ENCODE data around the gene FNDC3A. TPM values are rescaled to one million over a fixed set of nuclear protein-coding genes. Genes with fewer than 3 reads are reported as not detected.

FNDC3A gene
- total and polyA plus RNA-seq, 2 experiments from 2014 or later = 19.5 to 50.4 TPM

DNA sequence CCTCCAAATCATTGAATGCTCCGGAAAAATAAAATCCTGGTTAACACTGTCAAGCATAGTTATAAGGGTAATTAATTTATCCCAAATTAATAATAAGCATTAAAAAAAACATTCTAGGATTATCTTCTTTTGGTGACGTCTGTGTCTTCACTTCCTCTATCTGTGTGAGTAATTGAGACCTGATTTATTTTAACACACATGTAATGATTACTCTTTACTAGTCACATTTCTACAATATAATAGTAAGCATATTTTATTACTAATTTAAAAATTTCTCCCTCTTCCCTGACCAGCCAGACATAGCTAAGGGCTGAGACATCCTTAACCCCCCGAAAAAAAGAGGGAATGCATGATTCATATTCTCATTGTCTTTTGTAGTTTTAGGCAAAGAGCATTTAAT is 2.3 kb downstream of the FNDC3A start:
- TF ChIP-seq EZH2 (IDR thresholded peaks at IDR 0.05; ENCODE audit: insufficient read depth, poor library complexity, severe bottlenecking) = no peak
- no peak for TF ChIP-seq EZH2phosphoT487 (IDR thresholded peaks at IDR 0.05; ENCODE audit: insufficient read depth, low read depth)
- peak overlapping the region; percentile 91; the same call in 1 of the 2 replicates for H3K27ac ChIP-seq
- peak overlapping the region; percentile 91 for H3K4me3 ChIP-seq
- peak overlapping the region; percentile 90 for H3K9ac ChIP-seq
- WGBS, 2 experiments (ENCODE audit: low coverage in 1 of 2, low lambda C conversion rate in 2 of 2, missing lambda C conversion rate in 2 of 2) = 9 to 11% methylated on average over 3 of the region's 3 CpGs
- H3K27me3 ChIP-seq (replicated peaks; ENCODE audit: insufficient read depth) = no peaks in the 10 kb centered on the region
- no peak overlapping the region for H2AFZ ChIP-seq
- no peaks in the 10 kb centered on the region for H3K9me2 ChIP-seq (ENCODE audit: insufficient read depth)
- no peaks in the 10 kb centered on the region for H3K9me3 ChIP-seq (ENCODE audit: low read depth)
- peak overlapping the region; percentile 91 for H3K4me2 ChIP-seq (ENCODE audit: unreplicated experiment)
- peaks cover 34% of the 10 kb centered on the region for H3K4me1 ChIP-seq (ENCODE audit: insufficient read depth)
- peaks cover 74% of the 10 kb centered on the region for H3K79me2 ChIP-seq (ENCODE audit: insufficient read depth)
- H3F3A ChIP-seq (ENCODE audit: insufficient read depth) = peaks cover 33% of the 10 kb centered on the region
- H3K36me3 ChIP-seq (ENCODE audit: low read depth) = no peaks in the 10 kb centered on the region
- peak; percentile 67 for DNase-seq
- no peaks in the 10 kb centered on the region for H4K20me1 ChIP-seq (ENCODE audit: insufficient read depth)
- in situ Hi-C loops (cut with MboI) = no loop called here

DNA sequence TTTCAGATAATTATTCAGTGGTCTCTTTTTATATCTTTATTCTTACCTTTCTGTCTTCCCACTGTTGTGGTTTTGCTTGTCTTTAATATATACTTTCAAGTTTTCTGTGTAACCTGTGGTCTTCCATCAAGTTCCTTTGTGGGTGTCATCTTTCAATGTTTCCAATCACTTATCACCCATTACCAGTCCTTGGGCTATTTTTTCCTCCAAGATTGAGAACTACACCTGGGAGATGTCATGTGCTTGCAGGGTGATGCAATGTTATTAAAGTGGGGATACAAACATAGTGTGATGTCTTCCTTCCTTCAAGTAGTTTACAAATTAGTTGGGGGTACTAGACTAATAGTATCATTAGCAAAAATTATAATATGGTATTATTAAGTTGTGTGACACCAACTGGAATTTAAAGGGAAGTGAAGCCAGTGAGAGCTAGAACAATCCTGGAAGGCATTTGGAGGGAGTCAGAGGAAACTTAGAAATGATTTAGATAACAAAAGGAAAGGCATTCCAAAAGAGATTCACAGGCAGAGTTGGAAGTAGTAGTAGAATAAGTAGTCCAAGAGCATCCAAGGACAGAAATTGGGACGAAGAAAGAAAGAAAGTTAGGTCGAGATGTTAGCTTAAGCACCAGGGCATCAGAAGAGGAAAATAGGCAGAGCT is 3.4 kb downstream of the FNDC3A start:
- Histone ChIP-seq H4K20me1 (ENCODE audit: insufficient read depth) (no peaks in the 10 kb centered on the region), H3K9ac (no peak overlapping the region), H3F3A (ENCODE audit: insufficient read depth) (peaks cover 33% of the 10 kb centered on the region), H3K4me2 (ENCODE audit: unreplicated experiment) (peak overlapping the region; percentile 91), H2AFZ (0 out of 2 replicates have a peak overlapping the region, but pooled peaks have one; percentile 18), H3K9me2 (ENCODE audit: insufficient read depth) (no peaks in the 10 kb centered on the region), H3K36me3 (ENCODE audit: low read depth) (no peaks in the 10 kb centered on the region), H3K9me3 (ENCODE audit: low read depth) (no peaks in the 10 kb centered on the region), H3K4me1 (ENCODE audit: insufficient read depth) (peaks cover 34% of the 10 kb centered on the region), H3K27me3 (replicated peaks; ENCODE audit: insufficient read depth) (no peaks in the 10 kb centered on the region), H3K27ac (no peak overlapping the region), H3K79me2 (ENCODE audit: insufficient read depth) (peaks cover 83% of the 10 kb centered on the region), H3K4me3 (peak overlapping the region; percentile 91)
- peak; percentile 21 for DNase-seq
- TF ChIP-seq EZH2 (IDR thresholded peaks at IDR 0.05; ENCODE audit: insufficient read depth, poor library complexity, severe bottlenecking) (no peak), EZH2phosphoT487 (IDR thresholded peaks at IDR 0.05; ENCODE audit: insufficient read depth, low read depth) (no peak)
- in situ Hi-C loops (cut with MboI) = no loop called here
- 77 to 82% methylated on average over 2 of the region's 2 CpGs for WGBS, 2 experiments (ENCODE audit: low coverage in 1 of 2, low lambda C conversion rate in 2 of 2, missing lambda C conversion rate in 2 of 2)

DNA sequence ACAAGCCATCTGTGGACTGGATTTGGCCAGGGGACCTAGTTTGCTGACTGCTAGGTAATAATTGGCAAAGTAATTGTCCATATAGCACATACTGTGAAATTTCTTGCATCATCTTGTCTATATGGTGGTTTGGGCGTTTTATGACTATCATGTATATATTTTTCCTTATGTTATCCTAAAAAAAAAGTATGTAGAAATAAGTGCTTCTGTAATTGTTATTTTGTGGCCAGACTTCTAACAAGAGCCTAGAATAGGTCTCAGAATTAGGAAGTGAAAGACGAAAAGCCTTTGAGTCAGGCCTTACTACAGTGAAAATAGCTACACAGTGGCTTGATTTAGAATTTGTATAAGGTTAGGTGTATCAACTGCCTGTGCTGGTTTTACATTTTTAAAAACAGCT is 4.2 kb downstream of the FNDC3A start:
- Histone ChIP-seq H3K9me2 (ENCODE audit: insufficient read depth) (no peaks in the 10 kb centered on the region), H3K27me3 (replicated peaks; ENCODE audit: insufficient read depth) (no peaks in the 10 kb centered on the region), H3K4me3 (no peak overlapping the region), H3K9ac (no peak overlapping the region), H3K79me2 (ENCODE audit: insufficient read depth) (peaks cover 84% of the 10 kb centered on the region), H2AFZ (no peak overlapping the region), H4K20me1 (ENCODE audit: insufficient read depth) (no peaks in the 10 kb centered on the region), H3F3A (ENCODE audit: insufficient read depth) (peaks cover 27% of the 10 kb centered on the region), H3K4me1 (ENCODE audit: insufficient read depth) (peaks cover 31% of the 10 kb centered on the region), H3K36me3 (ENCODE audit: low read depth) (no peaks in the 10 kb centered on the region), H3K9me3 (ENCODE audit: low read depth) (no peaks in the 10 kb centered on the region), H3K4me2 (ENCODE audit: unreplicated experiment) (no peak overlapping the region), H3K27ac (no peak overlapping the region)
- TF ChIP-seq EZH2 (IDR thresholded peaks at IDR 0.05; ENCODE audit: insufficient read depth, poor library complexity, severe bottlenecking) (no peak), EZH2phosphoT487 (IDR thresholded peaks at IDR 0.05; ENCODE audit: insufficient read depth, low read depth) (no peak)
- no peak for DNase-seq
- WGBS, 2 experiments (ENCODE audit: low coverage in 1 of 2, low lambda C conversion rate in 2 of 2, missing lambda C conversion rate in 2 of 2) = 72 to 78% methylated on average over 2 of the region's 2 CpGs
- in situ Hi-C loops (cut with MboI) = no loop called here

DNA sequence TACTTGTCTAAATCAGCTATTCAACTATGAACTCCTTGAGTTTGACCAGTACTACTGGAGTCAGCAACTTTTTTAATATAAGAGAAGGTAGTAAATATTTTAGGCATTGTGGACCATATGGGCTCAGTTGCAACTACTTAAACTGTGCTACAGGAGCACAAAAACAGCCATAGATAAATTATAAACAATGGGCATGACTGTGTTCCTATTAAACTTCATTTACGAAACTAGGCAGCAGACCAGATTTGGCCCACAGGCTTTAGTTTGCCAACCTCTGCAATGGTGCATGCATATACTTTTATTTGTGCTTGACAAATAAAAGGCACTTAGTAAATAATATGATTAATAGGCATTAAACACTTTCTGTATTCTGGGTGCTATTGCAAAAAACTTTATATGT is 7.6 kb downstream of the FNDC3A start:
- Histone ChIP-seq H3K9ac (no peak overlapping the region), H3K79me2 (ENCODE audit: insufficient read depth) (peaks cover 100% of the 10 kb centered on the region), H3K9me3 (ENCODE audit: low read depth) (no peaks in the 10 kb centered on the region), H3K4me1 (ENCODE audit: insufficient read depth) (peaks cover 25% of the 10 kb centered on the region), H3K9me2 (ENCODE audit: insufficient read depth) (no peaks in the 10 kb centered on the region), H3K4me2 (ENCODE audit: unreplicated experiment) (no peak overlapping the region), H3K27me3 (replicated peaks; ENCODE audit: insufficient read depth) (no peaks in the 10 kb centered on the region), H2AFZ (no peak overlapping the region), H3F3A (ENCODE audit: insufficient read depth) (peaks cover 16% of the 10 kb centered on the region; the same call in 1 of the 2 replicates), H3K36me3 (ENCODE audit: low read depth) (no peaks in the 10 kb centered on the region), H3K4me3 (no peak overlapping the region), H3K27ac (no peak overlapping the region), H4K20me1 (ENCODE audit: insufficient read depth) (no peaks in the 10 kb centered on the region)
- WGBS, 2 experiments (ENCODE audit: low coverage in 1 of 2, low lambda C conversion rate in 2 of 2, missing lambda C conversion rate in 2 of 2) = 94 to 97% methylated on average over 1 of the region's 1 CpG
- no peak for DNase-seq
- TF ChIP-seq EZH2phosphoT487 (IDR thresholded peaks at IDR 0.05; ENCODE audit: insufficient read depth, low read depth) (no peak), EZH2 (IDR thresholded peaks at IDR 0.05; ENCODE audit: insufficient read depth, poor library complexity, severe bottlenecking) (no peak)
- in situ Hi-C loops (cut with MboI) = no loop called here
